Activated T-cell treated with anti-CD3 and anti-CD28 coated beads, Interleukin-2, amount 50 U/mL, for 1 hour (primary cell): ENCODE measurements around the gene EVPL.
"Not testable (repeated sequence)": the region's sequence is repeated elsewhere in the genome, so short reads cannot be mapped to it uniquely, and the experiment has no call there.

Source experiments
- DNase-seq: peaks from one replicate; pipeline ENCODE4 v3.0.0-alpha.2; 2020

EVPL gene

GRCh38 chr17:76048025-76048605 is 21.0 kb upstream of the EVPL start:
- DNase-seq = no peak

GRCh38 chr17:76046064-76046463 is 19.0 kb upstream of the EVPL start:
- DNase-seq = no peak

DNA sequence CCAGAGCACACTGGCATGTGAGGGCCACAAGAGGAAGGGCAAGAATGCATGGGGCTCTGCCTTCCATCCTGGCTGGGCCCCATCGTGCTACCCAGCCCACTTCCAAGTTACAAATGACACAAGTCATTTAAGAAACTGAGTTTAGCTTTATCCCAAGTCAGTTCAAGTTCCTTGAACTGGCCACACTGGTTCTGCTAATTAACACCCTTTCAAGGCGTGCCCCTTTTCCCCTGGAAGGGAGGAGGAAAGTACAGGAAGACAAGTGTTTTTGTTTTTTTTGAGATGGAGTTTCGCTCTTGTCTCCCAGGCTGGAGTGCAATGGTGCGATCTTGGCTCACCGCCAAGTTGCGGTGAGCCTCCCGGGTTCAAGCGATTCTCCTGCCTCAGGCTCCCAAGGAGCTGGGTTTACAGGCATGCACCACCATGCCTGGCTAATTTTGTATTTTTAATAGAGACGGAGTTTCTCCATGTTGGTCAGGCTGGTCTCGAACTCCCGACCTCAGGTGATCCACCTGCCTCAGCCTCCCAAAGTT is 17.4 kb upstream of the EVPL start:
- DNase-seq = not testable (repeated sequence)

DNA sequence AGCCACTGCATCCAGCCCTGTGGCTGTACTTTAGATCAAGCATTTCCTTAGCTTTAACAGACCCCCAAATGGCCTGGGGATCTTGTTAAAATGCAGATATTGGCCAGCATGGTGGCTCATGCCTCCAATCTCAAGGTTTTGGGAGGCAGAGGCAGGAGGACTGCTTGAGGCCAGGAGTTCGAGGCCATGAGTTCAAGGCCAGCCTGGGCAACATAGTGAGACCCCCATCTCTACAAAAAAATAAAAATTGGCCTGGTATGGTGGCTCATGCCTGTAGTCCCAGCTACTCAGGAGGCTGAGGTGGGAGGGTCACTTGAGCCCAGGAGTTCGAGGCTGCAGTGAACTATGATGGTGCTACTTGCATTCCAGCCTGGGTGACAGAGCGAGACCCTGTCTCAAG is 15.8 kb upstream of the EVPL start:
- not testable (repeated sequence) for DNase-seq

- no peak for DNase-seq
Observed at GRCh38 chr17:76040376-76040775, 13.3 kb upstream of the EVPL start.

GRCh38 chr17:76039121-76039520 is 12.0 kb upstream of the EVPL start:
- no peak for DNase-seq

DNA sequence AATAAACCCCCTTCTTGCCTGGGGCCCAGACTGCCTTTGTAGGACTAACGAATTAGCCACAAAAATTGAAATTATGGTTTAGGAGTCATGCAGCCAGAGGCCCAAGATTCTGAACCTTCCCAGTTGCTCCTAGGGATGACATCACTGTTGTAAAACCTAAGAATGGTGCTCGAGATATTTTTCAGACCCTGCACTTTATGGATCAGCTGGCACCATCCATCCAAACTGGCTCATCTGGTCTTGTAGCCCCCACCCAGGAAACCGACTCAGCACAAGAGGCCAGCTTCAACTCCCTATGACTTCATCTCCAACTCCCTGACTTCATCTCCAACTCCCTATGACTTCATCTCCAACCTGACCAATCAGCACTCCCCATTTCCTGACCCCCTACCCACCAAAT is 10.9 kb upstream of the EVPL start:
- no peak for DNase-seq

DNA sequence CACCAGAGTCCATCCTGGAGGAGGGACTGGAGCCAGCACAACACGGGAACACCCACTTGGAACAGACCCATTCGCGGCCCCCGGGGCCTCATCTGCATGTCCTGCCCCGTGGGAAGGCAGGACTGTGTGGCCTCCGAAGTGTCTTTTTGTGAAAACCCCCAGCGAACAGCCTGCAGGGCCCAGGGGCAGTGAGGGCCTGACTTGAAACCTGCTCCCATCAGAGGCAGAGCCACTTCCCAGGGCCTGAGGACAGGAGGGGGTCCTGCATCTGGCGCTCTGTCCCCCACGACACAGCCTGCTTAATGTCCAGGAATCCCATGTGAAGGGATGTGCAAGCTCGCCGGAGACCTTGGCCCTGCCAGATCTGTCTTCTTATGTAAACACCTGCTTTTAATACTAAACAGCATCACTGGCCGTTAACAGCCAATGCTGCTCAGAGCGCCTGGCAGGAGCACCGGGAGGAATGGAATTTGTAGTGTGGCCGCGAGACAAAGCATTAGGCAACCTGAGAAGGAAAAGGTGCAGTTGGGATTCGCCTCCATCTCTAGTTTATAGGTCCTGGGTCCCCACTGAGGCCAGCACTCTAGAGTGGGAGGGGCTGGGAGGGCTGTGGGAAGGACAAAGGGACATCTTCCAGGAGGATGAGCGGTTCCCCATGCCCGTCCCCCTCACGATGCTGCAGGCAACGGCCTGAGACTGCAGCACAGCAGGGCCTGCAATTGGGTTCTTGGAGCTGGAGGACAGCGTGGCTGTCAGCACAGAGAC is 9.6 kb upstream of the EVPL start:
- DNase-seq = no peak

GRCh38 chr17:76034428-76035350 is 7.6 kb upstream of the EVPL start:
- DNase-seq = no peak

- no peak for DNase-seq
Observed at GRCh38 chr17:76033139-76033538, 6.0 kb upstream of the EVPL start.

DNA sequence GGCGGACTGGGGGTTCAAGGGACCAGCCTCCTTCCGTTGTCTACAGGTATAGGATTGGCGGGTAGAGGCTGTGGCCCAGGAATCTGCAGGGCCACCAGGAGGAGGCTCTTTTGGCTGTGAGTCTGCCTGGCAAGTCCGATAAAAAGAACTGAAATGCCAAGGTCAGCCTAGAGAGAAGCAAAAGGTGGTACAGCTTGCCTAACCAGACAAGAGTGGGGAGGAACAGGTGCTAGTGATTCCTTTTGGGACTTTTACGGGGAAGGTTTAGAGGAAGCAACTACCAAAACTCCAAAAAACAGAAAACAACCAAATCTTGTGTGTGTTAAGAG is 5.6 kb upstream of the EVPL start:
- DNase-seq = no peak

DNA sequence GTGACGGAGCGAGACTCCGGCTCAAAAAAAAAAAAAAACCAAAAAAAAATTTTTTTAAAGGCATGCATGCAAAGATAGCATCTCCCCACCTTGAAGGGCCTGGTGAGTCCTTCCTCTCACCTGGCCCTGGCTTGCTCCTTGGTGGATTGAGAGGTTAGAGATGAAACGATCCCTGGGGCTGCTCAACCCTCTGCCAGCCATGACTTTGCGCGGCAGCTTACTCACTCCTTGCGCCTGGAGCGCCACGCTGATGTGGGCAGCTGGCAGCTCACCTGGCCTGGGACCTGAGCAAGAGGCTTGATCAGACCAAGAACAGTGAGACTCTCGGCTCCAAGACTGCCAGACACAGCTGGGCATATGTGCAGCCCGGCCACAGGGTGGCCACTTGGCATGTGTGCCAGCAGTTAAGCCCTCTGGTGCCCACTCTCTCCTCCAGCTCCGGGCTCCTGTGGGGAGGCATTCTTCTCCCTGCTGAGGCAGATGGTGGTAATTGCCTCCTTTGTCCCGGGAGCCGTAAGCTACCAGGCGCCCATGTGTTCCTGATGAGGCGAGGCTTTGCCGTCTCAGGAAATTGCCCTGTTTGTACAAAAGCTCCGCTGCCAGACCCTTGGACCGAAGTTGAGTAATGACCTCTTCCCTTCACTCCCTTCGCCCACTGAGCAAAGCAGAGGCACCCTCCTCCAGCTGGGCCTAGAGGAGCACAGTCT is 5.1 kb upstream of the EVPL start:
- DNase-seq = no peak

GRCh38 chr17:76026714-76027158 is 370 bp downstream of the EVPL start:
- DNase-seq = no peak

- DNase-seq = no peak
Observed at GRCh38 chr17:76025294-76025693, 1.8 kb downstream of the EVPL start.

DNA sequence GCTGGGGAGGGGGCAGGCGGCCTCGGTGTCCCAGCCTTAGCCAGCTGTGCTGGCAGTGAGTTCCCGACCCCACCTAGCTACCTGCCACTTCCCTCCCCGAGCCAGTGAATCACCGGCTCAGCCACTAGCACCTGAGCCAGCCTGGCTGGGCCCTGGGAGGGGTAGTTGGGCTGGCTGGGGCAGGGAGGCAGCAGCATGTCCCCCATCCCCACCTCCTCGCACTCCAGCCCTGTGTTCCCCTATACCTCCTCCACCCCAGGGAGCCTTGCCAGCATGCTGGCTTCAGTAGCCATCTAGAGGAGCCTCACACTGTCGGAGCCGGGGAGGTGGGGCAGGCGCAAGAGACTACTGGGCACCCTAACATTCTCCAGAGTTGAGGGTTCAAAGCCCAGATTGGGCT is 2.8 kb downstream of the EVPL start:
- DNase-seq = no peak

DNA sequence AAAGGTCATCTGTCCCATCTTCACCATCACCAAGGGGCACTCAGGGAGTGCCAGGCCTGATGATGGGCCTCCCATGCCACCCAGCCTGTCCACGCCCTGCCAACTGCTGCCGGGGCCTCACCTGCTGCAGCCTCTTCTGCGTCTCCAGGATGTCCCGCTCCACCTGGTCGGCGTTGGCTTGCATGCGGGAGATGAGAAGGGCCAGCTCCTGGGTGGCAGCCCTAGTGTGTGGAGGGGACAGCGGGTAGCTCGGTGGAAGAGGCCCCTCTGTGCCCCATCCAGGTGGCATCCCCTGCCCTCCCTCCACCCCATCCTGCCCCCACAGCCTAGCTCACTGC is 3.2 kb downstream of the EVPL start:
- no peak for DNase-seq

- no peak for DNase-seq
Observed at GRCh38 chr17:76022973-76023899, 3.9 kb downstream of the EVPL start.

DNA sequence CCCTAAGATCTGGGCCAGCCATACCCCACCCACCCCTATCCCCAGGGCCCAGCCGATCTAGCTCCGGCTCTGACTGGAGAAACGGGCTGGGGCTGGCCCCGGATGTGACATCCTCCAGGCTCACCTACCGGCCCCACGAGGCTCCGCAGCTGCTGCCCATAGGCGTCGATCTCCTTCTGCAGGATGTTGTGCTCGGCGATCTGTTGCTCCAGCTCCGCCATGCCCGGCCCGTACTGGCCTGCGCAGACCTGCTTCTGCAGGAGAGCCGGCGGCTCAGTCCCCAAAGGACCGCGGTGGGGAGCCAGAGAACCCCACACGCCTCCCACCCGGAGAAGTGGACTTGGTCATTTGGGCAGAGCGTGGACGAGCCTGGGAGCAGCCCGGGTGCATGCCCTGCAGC is 4.8 kb downstream of the EVPL start:
- DNase-seq = no peak

GRCh38 chr17:76019833-76020467 is 7.2 kb downstream of the EVPL start:
- DNase-seq = no peak

DNA sequence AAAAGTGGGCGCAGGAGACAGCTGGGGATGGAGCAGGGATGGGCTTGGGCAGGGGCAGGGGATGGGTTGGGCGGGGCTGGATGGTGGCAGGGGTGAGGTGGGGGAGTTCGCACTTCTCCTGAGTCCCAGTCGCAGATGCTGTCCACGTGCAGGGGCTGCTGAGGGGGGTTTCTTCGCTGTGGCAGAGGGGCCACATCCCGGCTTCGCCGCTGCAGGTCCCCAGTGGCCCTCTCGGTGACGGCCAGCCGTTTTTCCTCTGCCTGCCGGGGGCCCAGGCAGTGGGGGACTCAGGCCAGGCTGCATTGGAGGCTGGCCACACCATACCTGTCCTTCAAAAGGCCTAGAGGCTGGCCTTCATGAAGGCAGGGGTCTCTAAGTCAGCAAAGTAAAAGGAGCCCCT is 8.3 kb downstream of the EVPL start:
- DNase-seq = no peak

DNA sequence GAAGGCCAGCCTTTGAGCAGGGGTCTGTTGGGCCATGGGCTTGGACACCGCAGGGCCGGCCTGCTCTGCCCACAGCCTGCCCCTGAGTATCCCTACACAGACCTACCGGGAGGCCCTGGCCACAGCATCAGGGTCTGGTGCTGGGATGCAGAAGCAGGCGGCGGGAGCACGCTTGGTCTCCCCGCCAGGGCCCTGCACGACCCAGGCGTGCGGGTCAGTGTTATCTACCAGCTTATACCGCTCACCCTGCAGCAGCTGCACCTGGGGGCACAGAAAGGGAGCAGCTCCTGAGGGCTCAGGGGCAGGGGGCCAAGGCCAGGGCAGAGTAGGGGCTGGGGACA is 8.8 kb downstream of the EVPL start:
- DNase-seq = no peak
